GM12801 (cell line): ENCODE data around the gene ZCWPW2.

Source experiments
- CTCF ChIP-seq: IDR thresholded peaks from one replicate; pipeline ENCODE4 v1.5.1; 2011; ENCODE audit warnings: control low read depth; ENCODE audit not compliant: insufficient read length; ENCODE audit errors: extremely low read depth

The ZCWPW2 gene

DNA sequence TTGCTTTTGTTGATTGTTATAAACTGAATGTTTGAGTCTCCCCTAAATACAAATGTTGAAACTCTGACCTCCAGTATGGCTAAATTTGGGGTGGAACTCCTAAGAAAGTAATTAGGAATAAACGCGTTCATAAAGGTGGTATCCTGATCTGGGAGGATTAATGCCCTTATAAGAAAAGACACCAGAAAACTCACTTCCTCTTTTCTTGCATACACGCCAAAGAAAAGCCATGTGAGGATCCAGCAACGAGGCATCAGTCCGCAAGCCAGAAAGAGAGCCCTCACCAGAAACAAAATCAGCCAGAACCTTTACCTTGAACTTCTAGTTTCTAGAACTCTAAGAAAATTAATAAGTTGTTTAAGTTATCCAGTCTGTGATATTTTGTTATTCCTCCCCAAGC lies 37.5 kb downstream of the ZCWPW2 start:
- TF ChIP-seq CTCF: no peak

GRCh38 chr3:28388978-28389377 lies 40.5 kb downstream of the ZCWPW2 start:
- TF ChIP-seq CTCF: no peak

- TF ChIP-seq CTCF: no peak
Observed at GRCh38 chr3:28399206-28399605, 50.7 kb downstream of the ZCWPW2 start.

GRCh38 chr3:28406241-28406640 lies 57.7 kb downstream of the ZCWPW2 start:
- no peak for TF ChIP-seq CTCF

DNA sequence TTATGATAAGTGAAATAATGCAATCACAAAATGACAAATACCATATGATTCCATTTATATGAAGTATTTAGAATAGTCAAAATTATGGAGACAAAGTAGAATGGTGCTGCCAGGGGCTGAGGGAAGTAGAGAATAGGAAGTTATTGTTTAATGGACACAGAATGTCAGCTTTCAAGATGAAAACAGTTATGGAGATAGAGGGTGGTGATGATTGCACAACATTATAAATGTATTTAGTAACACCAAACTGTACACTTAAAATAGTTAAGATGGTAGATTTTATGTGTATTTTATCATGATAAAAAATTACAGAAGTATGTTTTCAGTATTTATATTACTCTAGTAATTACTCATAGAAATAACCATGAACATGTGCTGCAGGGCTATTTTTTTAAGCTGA lies 100.9 kb downstream of the ZCWPW2 start:
- no peak for TF ChIP-seq CTCF

DNA sequence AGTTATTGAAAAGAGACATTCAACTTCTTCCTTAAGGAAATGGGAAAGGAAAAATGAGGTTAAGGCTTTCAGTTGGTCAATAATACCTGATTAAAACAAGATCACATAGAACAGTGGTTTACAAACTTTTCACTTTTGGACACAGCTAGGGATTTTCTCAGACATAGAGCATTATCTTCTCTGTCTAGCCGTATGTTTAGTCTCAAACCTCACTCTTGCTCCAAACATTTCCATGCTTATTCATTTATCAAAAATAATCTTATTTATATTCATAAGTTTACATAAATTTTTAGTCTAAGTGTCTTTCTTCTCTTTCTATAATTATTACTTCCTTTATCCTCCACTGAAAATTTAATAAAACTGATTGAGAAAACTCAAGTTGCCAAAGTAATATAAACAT lies 114.3 kb downstream of the ZCWPW2 start:
- no peak for TF ChIP-seq CTCF

- no peak for TF ChIP-seq CTCF
Observed at GRCh38 chr3:28467414-28467813, 118.9 kb downstream of the ZCWPW2 start.

GRCh38 chr3:28476194-28476593 lies 127.7 kb downstream of the ZCWPW2 start:
- TF ChIP-seq CTCF: no peak
